HepG2 (cell line): ENCODE data around the gene JPH2. TPM values are rescaled to one million over a fixed set of nuclear protein-coding genes. Genes with fewer than 3 reads are reported as not detected.

ENCODE experiments used
- ATAC-seq: fragments of 200-7000 bp; cut with Tn5 transposase; 3 replicates; pipeline ENCODE4 v1.9.1; 2020; ENCODE audit warnings: mild to moderate bottlenecking, moderate library complexity
- BruUV-seq: library from RNA; stranded (reverse); fragments of 400-500 nt; replicated peaks from 2 replicates; lab custom pipeline; 2021; lab: Mats Ljungman, UMichigan
- CTCF ChIA-PET: fragments of 300-600 bp; formaldehyde crosslinking; extraction: SDS; loops from one replicate; lab custom pipeline; 2021; ENCODE audit warnings: low total read pairs, inconsistent platforms, low intra/inter-chr PET ratio; lab: Yijun Ruan, JAX
- POLR2A ChIA-PET: fragments of 350-600 bp; sonication (Branson Sonifier 250); formaldehyde crosslinking; loops from one replicate; lab custom pipeline; 2020; ENCODE audit warnings: antibody characterized with exemption, inconsistent platforms; lab: Yijun Ruan, JAX
- DNase-seq: peaks from one replicate; pipeline ENCODE4 v3.0.0-alpha.2; 2015; ENCODE audit warnings: low spot score
- FAIRE-seq: peaks from 3 replicates; lab custom pipeline; 2011; peaks lifted over from hg19 to GRCh38; lab: Jason Lieb, UNC
- H2AFZ ChIP-seq: one replicate; pipeline ENCODE4 v1.6.1; 2011; ENCODE audit warnings: low read length, inconsistent platforms
- H3K27ac ChIP-seq: fragments of 300-600 bp; 3 replicates; pipeline ENCODE4 v1.8.0; 2011; ENCODE audit warnings: mixed run types, mild to moderate bottlenecking, mixed read lengths, low read length, inconsistent platforms; ENCODE audit not compliant: insufficient read depth; ENCODE audit errors: extremely low read length
- H3K27me3 ChIP-seq, 2 experiments: fragments of 200-600 bp in 1 of 2; 2 replicates in 1 of 2; 3 replicates in 1 of 2; pipeline versions ENCODE4 v1.6.0 to v1.8.0; 2011; ENCODE audit warnings: low read length in 2 of 2, mild to moderate bottlenecking in 2 of 2, moderate library complexity in 2 of 2, inconsistent platforms in 1 of 2; ENCODE audit not compliant: insufficient read depth in 2 of 2, control insufficient read depth in 1 of 2
- H3K36me3 ChIP-seq, 2 experiments: fragments of 200-600 bp in 1 of 2; replicated peaks in 1 of 2; 2 replicates in 1 of 2; 3 replicates in 1 of 2; pipeline versions ENCODE4 v1.5.1 to v1.8.0; 2011; ENCODE audit warnings: low read length in 2 of 2, inconsistent platforms in 1 of 2; ENCODE audit not compliant: insufficient read depth in 2 of 2, control insufficient read depth in 1 of 2
- H3K4me1 ChIP-seq: 2 replicates; pipeline ENCODE4 v1.5.1; 2012; ENCODE audit warnings: low read length, inconsistent platforms; ENCODE audit not compliant: insufficient read depth
- H3K4me2 ChIP-seq: 2 replicates; pipeline ENCODE4 v1.6.0; 2011; ENCODE audit warnings: low read depth, low read length, inconsistent platforms
- H3K4me3 ChIP-seq, 3 experiments: fragments of 200-600 bp in 1 of 3; sonication (generic), shearing (Covaris generic) in 1 of 3; replicated peaks in 1 of 3; 2 replicates each; pipeline ENCODE4 v1.5.1; 2011 to 2016; ENCODE audit warnings: low read length in 3 of 3, inconsistent platforms in 2 of 3, low read depth in 2 of 3, mild to moderate bottlenecking in 2 of 3, control low read depth in 1 of 3, mixed read lengths in 1 of 3; ENCODE audit not compliant: insufficient read depth in 1 of 3
- H3K79me2 ChIP-seq: one replicate; pipeline ENCODE4 v1.6.1; 2011; ENCODE audit warnings: low read length, inconsistent platforms; ENCODE audit not compliant: insufficient read depth
- H3K9ac ChIP-seq: 2 replicates; pipeline ENCODE4 v1.6.0; 2011; ENCODE audit warnings: mild to moderate bottlenecking, low read depth, low read length, inconsistent platforms; ENCODE audit not compliant: insufficient read depth
- H3K9me3 ChIP-seq: 2 replicates; pipeline ENCODE4 v1.5.1; 2012; ENCODE audit warnings: mild to moderate bottlenecking, low read length
- H4K20me1 ChIP-seq: 2 replicates; pipeline ENCODE4 v1.6.0; 2011; ENCODE audit warnings: inconsistent platforms, mild to moderate bottlenecking, low read length, moderate library complexity; ENCODE audit not compliant: insufficient read depth
- ATAD3A ChIP-seq: sonication (generic); formaldehyde crosslinking; IDR thresholded peaks from 2 replicates; pipeline ENCODE4 v1.4.0; 2020; ENCODE audit warnings: missing genetic modification reagents
- ATF3 ChIP-seq: sonication (generic); formaldehyde crosslinking; IDR thresholded peaks from 2 replicates; pipeline ENCODE4 v1.4.0; 2020; ENCODE audit warnings: missing genetic modification reagents
- HMG20B ChIP-seq: conservative IDR thresholded peaks from 2 replicates; pipeline ENCODE4 v1.6.1; 2016; ENCODE audit warnings: missing genetic modification reagents, missing compliant biosample characterization
- HNF1B ChIP-seq: sonication (generic); formaldehyde crosslinking; IDR thresholded peaks from 2 replicates; pipeline ENCODE4 v1.5.1; 2020; ENCODE audit warnings: mild to moderate bottlenecking, moderate library complexity, missing genetic modification reagents
- MYC ChIP-seq: sonication (generic); formaldehyde crosslinking; IDR thresholded peaks from 2 replicates; pipeline ENCODE4 v1.9.0; 2021; ENCODE audit warnings: missing genetic modification reagents, borderline replicate concordance
- RARA ChIP-seq: IDR thresholded peaks from 2 replicates; pipeline ENCODE4 v1.6.1; 2016; ENCODE audit warnings: missing genetic modification reagents, missing compliant biosample characterization
- REPIN1 ChIP-seq: sonication (generic); formaldehyde crosslinking; IDR thresholded peaks from 2 replicates; pipeline ENCODE4 v1.8.0; 2022; ENCODE audit warnings: missing genetic modification reagents, low read depth, mild to moderate bottlenecking, borderline replicate concordance
- ZBTB33 ChIP-seq: sonication (generic); formaldehyde crosslinking; IDR thresholded peaks from 2 replicates; pipeline ENCODE4 v1.4.0; 2020; ENCODE audit warnings: missing genetic modification reagents
- ZBTB44 ChIP-seq: sonication (generic); formaldehyde crosslinking; IDR thresholded peaks from 2 replicates; pipeline ENCODE4 v1.4.0; 2020; ENCODE audit warnings: missing genetic modification reagents
- ZMYM4 ChIP-seq: sonication (generic); formaldehyde crosslinking; IDR thresholded peaks from 2 replicates; pipeline ENCODE4 v1.8.1; 2023; ENCODE audit warnings: mild to moderate bottlenecking, missing genetic modification reagents
- ZNF205 ChIP-seq: IDR thresholded peaks from 2 replicates; pipeline ENCODE4 v1.6.1; 2018; ENCODE audit warnings: missing biosample characterization, missing genetic modification reagents
- ZNF296 ChIP-seq: sonication (generic); formaldehyde crosslinking; conservative IDR thresholded peaks from 2 replicates; pipeline ENCODE4 v1.5.0; 2020; ENCODE audit warnings: mild to moderate bottlenecking, missing genetic modification reagents
- ZNF576 ChIP-seq: sonication (generic); formaldehyde crosslinking; IDR thresholded peaks from 2 replicates; pipeline ENCODE4 v1.4.0; 2020; ENCODE audit warnings: mild to moderate bottlenecking, missing genetic modification reagents
- ZNF770 ChIP-seq: sonication (generic); formaldehyde crosslinking; IDR thresholded peaks from 2 replicates; pipeline ENCODE4 v1.5.0; 2020; ENCODE audit warnings: mild to moderate bottlenecking, missing genetic modification reagents
- ZNF784 ChIP-seq: sonication (generic); formaldehyde crosslinking; IDR thresholded peaks from 2 replicates; pipeline ENCODE4 v1.5.1; 2020; ENCODE audit warnings: missing genetic modification reagents, mild to moderate bottlenecking, borderline replicate concordance
- WGBS: methylation state at CpG from one replicate; pipeline ENCODE4 v1.1.6; 2017; ENCODE audit warnings: low lambda C conversion rate; 5-methylcytosine and 5-hydroxymethylcytosine counted together
- in situ Hi-C: cut with HindIII; loops from 2 replicates; pipeline ENCODE4 v1.10.0; 2017; ENCODE audit warnings: low pct_unique_long_range_greater_than_20kb; ENCODE audit not compliant: extremely low pct_ligation_motif_present
- intact Hi-C: fragments of 100-400 bp; cut with micrococcal nuclease; formaldehyde crosslinking; loops from one replicate; pipeline ENCODE4 v1.10.0; 2022; ENCODE audit not compliant: unreplicated experiment
- polyA plus RNA-seq, 8 experiments: library from polyadenylated mRNA; depleted of rRNA in 3 of 8; stranded (reverse) in 7 of 8; unstranded in 1 of 8; fragments of >200 nt; fragmentation: Illumina TruSeq in 4 of 8; extraction: Trizol in 4 of 8; gene quantifications; 2 replicates each; pipeline versions ENCODE4 v1.2.1 to v1.2.3, GENCODE V29; 2011 to 2016; ENCODE audit warnings: low read depth in 4 of 8, missing spikeins in 1 of 8, mixed read lengths in 1 of 8; ENCODE audit not compliant: insufficient read depth in 1 of 8
- total RNA-seq, 5 experiments: library from RNA; depleted of rRNA; stranded (reverse); fragments of >200 nt; fragmentation: Illumina TruSeq; extraction: Trizol; gene quantifications; 2 replicates each; pipeline ENCODE4 v1.2.3, GENCODE V29; 2016; ENCODE audit warnings: low read depth in 1 of 5

JPH2 gene
- total and polyA plus RNA-seq, 2 of the 13 experiments (the other 11 are each of a cell fraction or from before 2014, with no cell fraction given) = 0.42 TPM; not detected in 1

GRCh38 chr20:44231193-44231592, 44.2 kb upstream of the JPH2 start:
- POLR2A ChIA-PET = interaction anchor here (0.7 to 2.0 kb wide), 3 partner anchors 71 to 937 kb away, joined by 3 to 6 read pairs (median 3); partner anchors contain the start of gene FITM2
- H3K9ac ChIP-seq = no peak overlapping the region
- H3K4me1 ChIP-seq = peaks cover 29% of the 10 kb centered on the region
- ATAC-seq (peak; percentile 28), FAIRE-seq (peak; percentile 12), DNase-seq (peak; percentile 46)
- peak overlapping the region; percentile 14; the same call in 1 of the 2 replicates for H3K4me2 ChIP-seq
- no peak overlapping the region for H3K4me3 ChIP-seq
- no peaks in the 10 kb centered on the region; a peak in 1 of 5 replicates for H3K27me3 ChIP-seq
- H3K9me3 ChIP-seq = no peaks in the 10 kb centered on the region
- H3K79me2 ChIP-seq = no peaks in the 10 kb centered on the region
- intact Hi-C loops = loop anchor here (1.0 kb wide), 1 partner anchor 80 kb away; the partner anchor contains the start of gene FITM2
- CTCF ChIA-PET = no interaction called here
- H4K20me1 ChIP-seq = no peaks in the 10 kb centered on the region
- H3K27ac ChIP-seq = no peak overlapping the region
- 39% methylated on average over 7 of the region's 7 CpGs for WGBS
- H3K36me3 ChIP-seq = no peaks in the 10 kb centered on the region
- no TSS peak for BruUV-seq
- in situ Hi-C loops = no loop called here
- no peak overlapping the region for H2AFZ ChIP-seq
- TF ChIP-seq ZNF205 (CRISPR knock-in tag) (no peak), ATAD3A (CRISPR knock-in tag) (no peak), ATF3 (CRISPR knock-in tag) (no peak), ZBTB44 (CRISPR knock-in tag) (no peak), ZNF784 (CRISPR knock-in tag) (no peak), HMG20B (CRISPR knock-in tag) (no peak), REPIN1 (0 out of 2 replicates have a peak, but pooled peaks have one; percentile 20), ZNF576 (CRISPR knock-in tag) (no peak), RARA (CRISPR knock-in tag) (0 out of 2 replicates have a peak, but pooled peaks have one; percentile 34), ZMYM4 (CRISPR knock-in tag) (peak; percentile 13; the same call in 1 of the 2 replicates), ZNF296 (CRISPR knock-in tag) (no peak), MYC (no peak), ZBTB33 (CRISPR knock-in tag) (peak; percentile 75), ZNF770 (CRISPR knock-in tag) (0 out of 2 replicates have a peak, but pooled peaks have one; percentile 11), HNF1B (no peak)
